ENCODE measurements around the gene TPM4. TPM values are rescaled to one million over a fixed set of nuclear protein-coding genes. Genes with fewer than 3 reads are reported as not detected.

The TPM4 gene
- total and polyA plus RNA-seq, 2 of the 8 experiments (the other 6 are each of a cell fraction or from before 2014, with no cell fraction given) = 160 to 359 TPM

DNA sequence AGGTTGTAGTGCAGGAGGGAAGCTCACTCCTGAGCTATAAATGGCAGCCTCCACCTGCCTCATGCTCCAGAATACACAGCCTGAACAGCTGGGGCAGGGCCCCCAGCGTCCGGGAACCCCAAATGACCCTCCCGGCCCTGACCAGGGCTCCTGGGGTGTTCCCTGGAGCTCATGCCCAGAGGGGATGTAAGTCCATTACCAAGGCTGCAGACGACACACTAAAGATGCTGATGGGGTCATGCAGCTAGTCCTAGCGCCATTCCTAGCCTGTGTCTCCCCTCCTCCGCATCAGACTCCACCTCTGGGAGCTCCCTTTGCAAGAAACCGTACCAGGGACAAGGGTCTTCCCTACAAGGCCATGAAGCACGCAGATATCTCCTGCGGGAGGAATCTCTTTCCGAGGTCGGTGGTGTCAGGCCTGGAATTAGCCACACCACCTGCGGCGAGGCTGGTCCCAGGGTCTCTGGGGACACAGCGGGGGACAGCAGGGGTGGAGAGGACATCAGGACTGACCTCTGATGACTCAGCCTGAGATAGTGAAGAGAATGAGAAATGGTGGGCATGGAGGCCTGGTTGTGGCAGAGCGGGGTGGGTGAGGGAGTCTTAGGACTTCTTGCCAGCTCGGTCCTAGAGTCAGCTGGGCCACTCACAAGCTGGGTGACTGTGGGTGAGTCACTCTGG lies 11.9 kb upstream of the TPM4 start:
- Histone ChIP-seq H2AK5ac (ENCODE audit: low read depth, low read length) (no peak overlapping the region), H2BK20ac (ENCODE audit: low read length) (no peak overlapping the region), H3K9me3 (ENCODE audit: insufficient read depth in 2 of 2, low read depth in 1 of 2, low read length in 1 of 2) (peaks cover 0 to 3% of the 10 kb centered on the region in 2 experiments), H3K27me3 (replicated peaks in 1 of 4; ENCODE audit: control insufficient read depth in 3 of 4, extremely low read depth in 1 of 4, insufficient read depth in 3 of 4, low read length in 3 of 4) (no peaks in the 10 kb centered on the region), H3K14ac (ENCODE audit: insufficient read length) (no peak overlapping the region), H4K91ac (replicated peaks; ENCODE audit: insufficient read length, low read length) (no peak overlapping the region), H2BK15ac (ENCODE audit: low read length) (no peak overlapping the region), H2BK12ac (ENCODE audit: low read depth, low read length) (0 out of 2 replicates have a peak overlapping the region, but pooled peaks have one; percentile 9), H3K4me2 (ENCODE audit: insufficient read depth in 1 of 2, low read depth in 2 of 2, low read length in 2 of 2) (no peak overlapping the region), H3K9ac (replicated peaks in 1 of 4; ENCODE audit: extremely low read depth in 1 of 4, low read depth in 3 of 4, low read length in 3 of 4) (no peak overlapping the region; a peak in 2 of 7 replicates), H3K27ac (ENCODE audit: low read depth, low read length) (no peak overlapping the region), H2AFZ (ENCODE audit: low read length) (no peak overlapping the region), H3K23me2 (ENCODE audit: low read depth, low read length) (peaks cover 8% of the 10 kb centered on the region), H2BK5ac (ENCODE audit: low read depth, low read length) (no peak overlapping the region), H3K4me3 (ENCODE audit: extremely low read depth in 1 of 4, insufficient read depth in 2 of 4, low read depth in 3 of 4, low read length in 4 of 4) (no peak overlapping the region), H4K5ac (ENCODE audit: insufficient read length, low read depth, low read length) (no peak overlapping the region), H4K20me1 (replicated peaks in 1 of 2; ENCODE audit: control insufficient read depth in 1 of 2, insufficient read depth in 2 of 2, low read length in 2 of 2) (peaks cover 0 to 4% of the 10 kb centered on the region in 2 experiments), H3K79me2 (ENCODE audit: control insufficient read depth in 1 of 2, insufficient read depth in 2 of 2, low read length in 2 of 2) (no peaks in the 10 kb centered on the region), H3K23ac (ENCODE audit: insufficient read length) (no peak overlapping the region), H2BK120ac (replicated peaks; ENCODE audit: low read depth, low read length) (no peak overlapping the region), H3K36me3 (ENCODE audit: control insufficient read depth in 2 of 4, insufficient read depth in 4 of 4, low read length in 3 of 4) (no peaks in the 10 kb centered on the region), H3K4ac (replicated peaks; ENCODE audit: insufficient read length, low read depth, low read length) (no peak overlapping the region), H4K8ac (ENCODE audit: extremely low read depth, insufficient read depth, low read length) (no peak overlapping the region; the same call in 1 of the 2 replicates), H3K4me1 (replicated peaks in 1 of 4; ENCODE audit: control insufficient read depth in 3 of 4, insufficient read depth in 4 of 4, low read length in 3 of 4) (peaks cover 0 to 5% (median 0%) of the 10 kb centered on the region in 4 experiments; a peak in 2 of 7 replicates), H3K79me1 (ENCODE audit: low read depth, low read length) (no peaks in the 10 kb centered on the region), H3K56ac (replicated peaks; ENCODE audit: insufficient read length, low read depth, low read length) (no peak overlapping the region), H3K18ac (ENCODE audit: extremely low read depth, low read length) (no peak overlapping the region; the same call in 1 of the 2 replicates)
- CTCF ChIA-PET (ENCODE audit: partially characterized antibody) = interaction anchor here (0.6 to 6.5 kb wide), 13 partner anchors 11 to 1694 kb away, joined by 3 to 107 read pairs (median 3); partner anchors contain the start of gene TPM4
- no peak for FAIRE-seq
- DNase-seq (ENCODE audit: low read depth in 1 of 2, low spot score in 2 of 2) = no peak
- 89% methylated on average over 16 of the region's 16 CpGs; no CpG with 5 or more reads in 1 of the 2 experiments for WGBS, 2 experiments (ENCODE audit: extremely low coverage in 1 of 2, insufficient coverage in 1 of 2, insufficient read length in 1 of 2, insufficient replicate concordance in 2 of 2, low coverage in 1 of 2, low lambda C conversion rate in 2 of 2, missing lambda C conversion rate in 1 of 2)
- POLR2A ChIA-PET (ENCODE audit: partially characterized antibody) = interaction anchor here (0.6 to 7.3 kb wide), 5 partner anchors 11 to 124 kb away, joined by 3 to 99 read pairs (median 3); partner anchors contain the start of gene TPM4
- no peak for TF ChIP-seq EZH2 (IDR thresholded peaks at IDR 0.05; ENCODE audit: low read depth, low read length, severe bottlenecking)
- no peak for TF ChIP-seq PHF8 (conservative IDR thresholded peaks at IDR 0.05; ENCODE audit: low read depth, low read length)
- TF ChIP-seq SIN3A (conservative IDR thresholded peaks at IDR 0.05 in 1 of 2, IDR thresholded peaks at IDR 0.05 in 1 of 2; ENCODE audit: low read depth in 1 of 2, low read length in 2 of 2) = no peak
- no peak for TF ChIP-seq MAFK (IDR thresholded peaks at IDR 0.05; ENCODE audit: low read depth, low read length)
- TF ChIP-seq POLR2AphosphoS5 (IDR thresholded peaks at IDR 0.05; ENCODE audit: low read depth, low read length) = no peak
- no peak for TF ChIP-seq TEAD4 (IDR thresholded peaks at IDR 0.05; ENCODE audit: low read depth, low read length)
- TF ChIP-seq E2F6 (IDR thresholded peaks at IDR 0.05) = no peak
- no peak for TF ChIP-seq BACH1 (IDR thresholded peaks at IDR 0.05; ENCODE audit: low read length)
- TF ChIP-seq TBP (IDR thresholded peaks at IDR 0.05; ENCODE audit: low read depth, low read length) = no peak
- no peak for TF ChIP-seq RBBP5 (IDR thresholded peaks at IDR 0.05; ENCODE audit: borderline replicate concordance, low read depth, low read length)
- TF ChIP-seq KDM1A (IDR thresholded peaks at IDR 0.05; ENCODE audit: borderline replicate concordance, low read length) = no peak
